GM23248 (cell line): ENCODE results near the gene CHST7. TPM values are rescaled to one million over a fixed set of nuclear protein-coding genes. Genes with fewer than 3 reads are reported as not detected.
A peak's percentile ranks its signal among the peaks of the same experiment; 100 is the strongest.

Experiments used
- DNase-seq: peaks from one replicate; pipeline ENCODE4 v3.0.0-alpha.2; 2015
- H2AFZ ChIP-seq: fragments of 200-600 bp; sonication (generic); 2 replicates; pipeline ENCODE4 v1.6.1; 2016; ENCODE audit warnings: antibody characterized with exemption
- H3F3A ChIP-seq: fragments of 200-600 bp; sonication (generic); 2 replicates; pipeline ENCODE4 v1.6.1; 2016; ENCODE audit warnings: mild to moderate bottlenecking, antibody characterized with exemption, mixed run types; ENCODE audit not compliant: insufficient read depth
- H3K27ac ChIP-seq: fragments of 200-600 bp; sonication (generic); 2 replicates; pipeline ENCODE4 v1.5.1; 2016; ENCODE audit warnings: mild to moderate bottlenecking
- H3K27me3 ChIP-seq: fragments of 200-600 bp; sonication (generic); replicated peaks from 2 replicates; pipeline ENCODE4 v1.6.1; 2016; ENCODE audit warnings: mild to moderate bottlenecking; ENCODE audit not compliant: insufficient read depth
- H3K36me3 ChIP-seq: fragments of 200-600 bp; sonication (generic); 2 replicates; pipeline ENCODE4 v1.6.1; 2016; ENCODE audit warnings: low read depth, mild to moderate bottlenecking
- H3K4me1 ChIP-seq: fragments of 200-600 bp; sonication (generic); 2 replicates; pipeline ENCODE4 v1.6.1; 2016; ENCODE audit warnings: mild to moderate bottlenecking; ENCODE audit not compliant: insufficient read depth
- H3K4me2 ChIP-seq: fragments of 200-600 bp; sonication (generic); one replicate; pipeline ENCODE4 v1.6.1; 2016; ENCODE audit warnings: mild to moderate bottlenecking; ENCODE audit not compliant: unreplicated experiment
- H3K4me3 ChIP-seq: fragments of 200-600 bp; sonication (generic); 2 replicates; pipeline ENCODE4 v1.5.1; 2016; ENCODE audit warnings: mild to moderate bottlenecking
- H3K79me2 ChIP-seq: fragments of 200-600 bp; sonication (generic); 2 replicates; pipeline ENCODE4 v1.6.1; 2016; ENCODE audit warnings: mild to moderate bottlenecking; ENCODE audit not compliant: insufficient read depth
- H3K9ac ChIP-seq: fragments of 200-600 bp; sonication (generic); 2 replicates; pipeline ENCODE4 v1.6.1; 2016; ENCODE audit warnings: mild to moderate bottlenecking
- H3K9me2 ChIP-seq: fragments of 200-600 bp; sonication (generic); 2 replicates; pipeline ENCODE4 v1.6.1; 2016; ENCODE audit warnings: mixed run types, mild to moderate bottlenecking, moderate library complexity; ENCODE audit not compliant: insufficient read depth
- H3K9me3 ChIP-seq: fragments of 200-600 bp; sonication (generic); one replicate; pipeline ENCODE4 v1.6.1; 2017; ENCODE audit warnings: low read depth
- H4K20me1 ChIP-seq: fragments of 200-600 bp; sonication (generic); 2 replicates; pipeline ENCODE4 v1.6.0; 2016; ENCODE audit not compliant: insufficient read depth
- EZH2 ChIP-seq: fragments of 200-600 bp; sonication (generic); IDR thresholded peaks from 2 replicates; pipeline ENCODE4 v1.6.1; 2018; ENCODE audit warnings: antibody characterized with exemption, mild to moderate bottlenecking; ENCODE audit not compliant: insufficient read depth, poor library complexity, severe bottlenecking
- EZH2phosphoT487 ChIP-seq: fragments of 200-600 bp; sonication (generic); IDR thresholded peaks from 2 replicates; pipeline ENCODE4 v1.6.1; 2018; ENCODE audit warnings: antibody characterized with exemption, moderate library complexity, mild to moderate bottlenecking, low read depth; ENCODE audit not compliant: insufficient read depth
- WGBS, 2 experiments: methylation state at CpG; one replicate each; pipeline ENCODE4 v1.1.6; 2015 to 2017; ENCODE audit warnings: low lambda C conversion rate in 2 of 2, low coverage in 1 of 2; ENCODE audit errors: missing lambda C conversion rate in 2 of 2; 5-methylcytosine and 5-hydroxymethylcytosine counted together
- in situ Hi-C: fragments of 300-500 bp; cut with MboI; formaldehyde crosslinking; loops from 2 replicates; pipeline ENCODE4 v1.15.0; 2020
- polyA plus RNA-seq: library from polyadenylated mRNA; unstranded; fragments of >200 nt; fragmentation: Nextera tagmentation; extraction: Ambion mirVana; gene quantifications from 2 replicates; pipeline ENCODE4 v1.2.1, GENCODE V29; 2016
- total RNA-seq: library from RNA; depleted of rRNA; stranded (reverse); fragments of >200 nt; shearing (Covaris generic); gene quantifications from 2 replicates; pipeline ENCODE4 v1.2.3, GENCODE V29; 2014

The CHST7 gene
- total and polyA plus RNA-seq, 2 experiments from 2014 or later = 9.3 to 17.5 TPM

DNA sequence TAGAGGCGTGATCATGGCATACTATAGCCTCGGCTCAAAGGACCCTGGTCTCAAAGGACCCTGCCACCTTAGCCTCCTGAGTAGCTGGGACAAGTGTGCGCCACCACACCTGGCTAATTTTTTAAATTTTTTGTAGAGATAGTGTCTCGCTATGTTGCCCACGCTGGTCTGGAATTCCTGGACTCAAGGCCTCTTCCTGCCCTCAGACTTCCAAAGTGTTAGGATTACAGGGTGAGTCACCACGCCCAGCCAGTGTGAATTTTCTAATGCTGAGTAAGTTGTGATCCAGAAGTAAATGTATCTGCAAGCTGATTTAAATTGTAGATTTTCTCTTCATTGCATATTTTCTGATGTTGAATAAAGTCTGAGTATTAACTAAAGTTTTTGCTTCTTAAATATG lies 25.7 kb upstream of the CHST7 start:
- H3K4me3 ChIP-seq = peak overlapping the region; percentile 69
- H3K9me3 ChIP-seq = no peaks in the 10 kb centered on the region
- H3K9ac ChIP-seq = peak overlapping the region; percentile 52
- no peaks in the 10 kb centered on the region for H4K20me1 ChIP-seq
- peak overlapping the region; percentile 68 for H3K27ac ChIP-seq
- WGBS, 2 experiments = 26 to 52% methylated on average over 4 to 6 of the region's 6 CpGs
- H3K36me3 ChIP-seq = no peaks in the 10 kb centered on the region
- peaks cover 25% of the 10 kb centered on the region for H3K4me1 ChIP-seq
- TF ChIP-seq EZH2phosphoT487 = no peak
- TF ChIP-seq EZH2 = no peak
- in situ Hi-C loops = no loop called here
- H3K79me2 ChIP-seq = peaks cover 62% of the 10 kb centered on the region
- peaks cover 29% of the 10 kb centered on the region for H3F3A ChIP-seq
- H3K9me2 ChIP-seq = no peaks in the 10 kb centered on the region
- no peak overlapping the region for H2AFZ ChIP-seq
- DNase-seq = peak; percentile 78
- peak overlapping the region; percentile 80 for H3K4me2 ChIP-seq
- H3K27me3 ChIP-seq = no peaks in the 10 kb centered on the region

DNA sequence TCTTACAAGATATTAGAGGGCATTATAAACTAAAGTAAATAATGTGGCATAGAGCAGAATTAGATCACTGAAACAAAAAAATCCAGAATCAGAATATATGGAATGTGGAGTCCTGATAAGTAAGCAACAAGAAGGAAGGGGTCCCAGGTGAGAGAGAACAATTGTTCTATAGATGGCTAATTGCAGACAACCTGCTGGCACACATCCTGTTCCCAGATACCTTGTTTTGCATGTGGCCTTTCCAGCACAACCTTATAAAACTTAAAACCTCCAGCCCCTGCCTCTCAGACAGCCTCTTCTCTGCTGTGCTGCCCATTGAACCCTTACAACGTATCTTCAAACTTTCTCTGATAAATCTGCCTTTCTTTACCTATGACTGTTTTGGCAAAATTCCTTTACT lies 23.7 kb upstream of the CHST7 start:
- Histone ChIP-seq H3K9me2 (no peaks in the 10 kb centered on the region), H3K36me3 (no peaks in the 10 kb centered on the region), H3K4me1 (peaks cover 25% of the 10 kb centered on the region), H3K27me3 (no peaks in the 10 kb centered on the region), H3K79me2 (peaks cover 50% of the 10 kb centered on the region), H3K9me3 (no peaks in the 10 kb centered on the region), H3F3A (peaks cover 25% of the 10 kb centered on the region), H4K20me1 (no peaks in the 10 kb centered on the region), H3K4me2 (no peak overlapping the region), H3K27ac (no peak overlapping the region), H3K9ac (no peak overlapping the region), H3K4me3 (no peak overlapping the region), H2AFZ (no peak overlapping the region)
- no peak for DNase-seq
- in situ Hi-C loops = loop anchor here (25.0 kb wide), 1 partner anchor 237 kb away; no protein-coding TSS in a partner anchor
- 100% methylated on average over 1 of the region's 1 CpG for WGBS, 2 experiments
- TF ChIP-seq EZH2 (no peak), EZH2phosphoT487 (no peak)

DNA sequence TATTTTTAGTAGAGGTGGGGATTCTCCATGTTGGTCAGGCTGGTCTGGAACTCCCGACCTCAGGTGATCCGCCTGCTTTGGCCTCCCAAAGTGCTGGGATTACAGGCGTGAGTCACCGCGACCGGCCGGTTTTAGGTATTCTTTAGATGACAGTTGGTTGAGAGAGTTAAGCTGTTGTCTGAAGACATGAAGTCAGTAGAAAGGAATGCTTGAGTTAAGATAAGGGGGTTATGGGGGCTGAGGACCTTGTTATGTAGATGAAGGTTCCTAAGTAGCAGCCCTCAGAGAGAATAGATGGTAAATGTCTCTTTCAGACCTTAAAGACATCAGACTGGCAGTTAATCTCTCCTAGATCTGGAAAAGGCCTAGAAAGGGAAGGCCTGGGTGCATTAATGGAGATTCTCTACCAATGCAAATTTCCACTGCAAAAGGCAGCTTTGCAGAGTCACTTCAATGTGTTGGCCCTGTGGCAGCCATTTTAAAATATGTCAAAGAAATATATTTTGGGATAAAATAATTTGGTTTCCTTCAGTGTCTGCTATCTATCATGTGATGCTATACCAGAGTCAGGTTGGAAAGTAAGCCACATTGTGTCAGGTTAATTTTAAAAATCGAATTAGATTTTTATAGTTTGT lies 22.0 kb upstream of the CHST7 start:
- H3K4me3 ChIP-seq = no peak overlapping the region
- in situ Hi-C loops = loop anchor here (25.0 kb wide), 1 partner anchor 236 kb away; no protein-coding TSS in a partner anchor
- no peak overlapping the region for H3K4me2 ChIP-seq
- peak; percentile 41 for DNase-seq
- 46 to 61% methylated on average over 8 of the region's 8 CpGs for WGBS, 2 experiments
- peaks cover 22% of the 10 kb centered on the region for H3K4me1 ChIP-seq
- H3K27ac ChIP-seq = peak overlapping the region; percentile 41
- H3K36me3 ChIP-seq = no peaks in the 10 kb centered on the region
- H3K9me2 ChIP-seq = no peaks in the 10 kb centered on the region
- H3K9ac ChIP-seq = no peak overlapping the region
- peaks cover 16% of the 10 kb centered on the region for H3F3A ChIP-seq
- H2AFZ ChIP-seq = no peak overlapping the region
- no peaks in the 10 kb centered on the region for H3K27me3 ChIP-seq
- no peaks in the 10 kb centered on the region for H3K9me3 ChIP-seq
- no peak for TF ChIP-seq EZH2phosphoT487
- no peak for TF ChIP-seq EZH2
- peaks cover 38% of the 10 kb centered on the region for H3K79me2 ChIP-seq
- H4K20me1 ChIP-seq = no peaks in the 10 kb centered on the region

- no peaks in the 10 kb centered on the region for H3K9me2 ChIP-seq
- in situ Hi-C loops = loop anchor here (25.0 kb wide), 1 partner anchor 233 kb away; no protein-coding TSS in a partner anchor
- TF ChIP-seq EZH2phosphoT487 (no peak), EZH2 (no peak)
- H3K79me2 ChIP-seq = peaks cover 17% of the 10 kb centered on the region
- no peak overlapping the region for H3K9ac ChIP-seq
- 0 out of 2 replicates have a peak, but pooled peaks cover 5% of the 10 kb centered on the region for H3K4me1 ChIP-seq
- H3F3A ChIP-seq = no peaks in the 10 kb centered on the region; the same call in 1 of the 2 replicates
- WGBS, 2 experiments = 76 to 86% methylated on average over 3 to 5 of the region's 5 CpGs
- H3K4me3 ChIP-seq = no peak overlapping the region
- no peaks in the 10 kb centered on the region for H3K36me3 ChIP-seq
- H3K27me3 ChIP-seq = no peaks in the 10 kb centered on the region
- no peak for DNase-seq
- no peaks in the 10 kb centered on the region for H4K20me1 ChIP-seq
- H3K9me3 ChIP-seq = no peaks in the 10 kb centered on the region
- no peak overlapping the region for H2AFZ ChIP-seq
- H3K4me2 ChIP-seq = no peak overlapping the region
- no peak overlapping the region for H3K27ac ChIP-seq
Observed at GRCh38 chrX:46553935-46554334, 19.6 kb upstream of the CHST7 start.
